HAP-1 (cell line): ENCODE data around the gene RELN.

Experiments used
- DNase-seq, 2 experiments: peaks; one replicate each; pipeline ENCODE4 v3.0.0-alpha.2; 2016 to 2020; ENCODE audit warnings: low spot score in 2 of 2
- H3K27me3 ChIP-seq: fragments of 250-450 bp; sonication (Bioruptor Pico); 2 replicates; pipeline ENCODE4 v1.5.1; 2020; ENCODE audit warnings: low read depth, mild to moderate bottlenecking, moderate library complexity
- H3K36me3 ChIP-seq: fragments of 250-450 bp; sonication (Bioruptor Pico); replicated peaks from 2 replicates; pipeline ENCODE4 v1.5.1; 2020; ENCODE audit warnings: mild to moderate bottlenecking
- H3K4me1 ChIP-seq: fragments of 250-450 bp; sonication (Bioruptor Pico); 2 replicates; pipeline ENCODE4 v1.5.1; 2020; ENCODE audit warnings: mild to moderate bottlenecking
- H3K4me3 ChIP-seq: fragments of 250-450 bp; sonication (Bioruptor Pico); 2 replicates; pipeline ENCODE4 v1.5.1; 2020; ENCODE audit warnings: mild to moderate bottlenecking, moderate library complexity
- H3K9me3 ChIP-seq: fragments of 250-450 bp; sonication (Bioruptor Pico); 2 replicates; pipeline ENCODE4 v1.5.1; 2020; ENCODE audit warnings: mild to moderate bottlenecking, moderate library complexity
- in situ Hi-C: fragments of 300-500 bp; cut with MboI; formaldehyde crosslinking; loops from 3 replicates; pipeline ENCODE4 v1.14.3; 2020; ENCODE audit warnings: low sequenced_read_pairs, inconsistent platforms, mixed read lengths

The RELN gene

DNA sequence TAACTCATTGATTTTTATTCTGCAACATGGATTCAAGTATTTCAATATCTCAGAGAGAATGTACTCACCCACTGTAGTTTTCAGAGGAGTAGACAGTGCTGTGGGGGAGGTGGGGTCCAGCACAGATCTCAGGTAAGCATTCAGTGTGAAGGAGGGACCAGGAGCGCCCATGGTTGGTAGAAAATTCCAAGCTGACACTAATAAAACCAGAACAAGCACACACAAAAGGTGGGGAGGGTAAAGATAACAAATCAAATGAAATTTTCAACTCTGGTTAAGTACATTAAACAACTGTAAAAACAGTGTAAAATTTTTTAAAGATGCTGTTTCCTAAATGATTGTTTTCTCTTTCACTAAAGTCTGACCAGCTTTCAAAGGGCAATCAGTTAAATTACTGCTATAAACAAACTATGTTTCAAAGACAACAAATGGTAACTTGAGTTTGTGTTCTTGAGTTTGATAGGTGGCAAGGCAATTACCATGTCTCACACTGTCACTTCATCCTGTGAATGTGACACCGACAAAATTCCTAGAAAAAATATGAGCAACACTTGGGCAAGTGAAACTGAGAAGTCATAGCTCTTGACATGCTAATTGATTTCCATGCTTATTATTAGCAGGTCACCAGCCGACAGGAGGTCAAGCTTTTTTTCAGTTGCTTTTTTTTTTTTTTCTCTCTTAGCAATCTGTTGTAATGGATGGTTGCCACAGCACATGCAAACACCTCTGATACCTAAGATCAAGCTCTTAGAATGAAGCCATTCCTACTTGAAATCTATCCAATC is 337.7 kb downstream of the RELN start:
- Histone ChIP-seq H3K4me1 (0 out of 2 replicates have a peak, but pooled peaks cover 2% of the 10 kb centered on the region), H3K27me3 (no peaks in the 10 kb centered on the region), H3K9me3 (peaks cover 5% of the 10 kb centered on the region; the same call in 1 of the 2 replicates), H3K4me3 (no peak overlapping the region), H3K36me3 (no peaks in the 10 kb centered on the region)
- in situ Hi-C loops: no loop called here
- DNase-seq: no peak

DNA sequence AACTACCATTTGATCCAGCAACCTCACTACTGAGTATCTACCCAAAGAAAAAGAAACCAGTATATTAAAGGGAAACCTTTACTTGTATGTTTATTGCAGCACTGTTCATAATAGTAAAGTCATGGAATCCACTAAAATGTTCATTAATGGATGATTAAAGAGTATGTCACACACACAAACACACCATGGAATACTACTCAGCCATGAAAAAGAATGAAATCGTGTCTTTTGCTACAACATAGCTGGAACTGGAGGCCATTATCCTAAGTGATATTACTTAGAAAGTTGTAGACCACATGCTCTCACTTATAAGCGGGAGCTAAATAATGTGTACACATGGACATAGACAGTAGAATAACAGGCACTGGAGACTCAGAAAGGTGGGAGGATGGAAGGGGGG is 340.4 kb downstream of the RELN start:
- H3K4me3 ChIP-seq: no peak overlapping the region
- H3K4me1 ChIP-seq: 0 out of 2 replicates have a peak, but pooled peaks cover 2% of the 10 kb centered on the region
- DNase-seq: no peak
- in situ Hi-C loops: no loop called here
- H3K36me3 ChIP-seq: no peaks in the 10 kb centered on the region
- peaks cover 5% of the 10 kb centered on the region; the same call in 1 of the 2 replicates for H3K9me3 ChIP-seq
- H3K27me3 ChIP-seq: no peaks in the 10 kb centered on the region

DNA sequence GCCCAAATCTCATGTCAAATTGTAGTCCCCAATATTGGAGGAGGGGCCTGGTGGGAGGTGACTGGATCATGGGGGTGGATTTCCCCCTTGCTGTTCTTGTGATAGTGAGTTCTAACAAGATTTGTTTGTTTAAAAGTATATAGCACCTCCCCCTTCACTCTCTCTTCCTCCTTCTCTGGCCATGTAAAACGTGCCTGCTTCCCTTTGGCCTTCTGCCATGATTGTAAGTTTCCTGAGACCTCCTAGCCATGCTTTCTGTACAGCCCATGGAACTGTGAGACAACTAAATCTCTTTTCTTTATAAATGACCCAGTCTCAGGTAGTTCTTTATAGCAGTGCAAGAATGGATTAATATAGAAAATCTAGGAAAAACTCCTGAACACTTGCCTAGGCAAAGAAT is 341.3 kb downstream of the RELN start:
- no peaks in the 10 kb centered on the region for H3K36me3 ChIP-seq
- H3K27me3 ChIP-seq: no peaks in the 10 kb centered on the region
- no peak for DNase-seq
- peaks cover 5% of the 10 kb centered on the region; the same call in 1 of the 2 replicates for H3K9me3 ChIP-seq
- H3K4me1 ChIP-seq: 0 out of 2 replicates have a peak, but pooled peaks cover 2% of the 10 kb centered on the region
- in situ Hi-C loops: no loop called here
- no peak overlapping the region for H3K4me3 ChIP-seq

DNA sequence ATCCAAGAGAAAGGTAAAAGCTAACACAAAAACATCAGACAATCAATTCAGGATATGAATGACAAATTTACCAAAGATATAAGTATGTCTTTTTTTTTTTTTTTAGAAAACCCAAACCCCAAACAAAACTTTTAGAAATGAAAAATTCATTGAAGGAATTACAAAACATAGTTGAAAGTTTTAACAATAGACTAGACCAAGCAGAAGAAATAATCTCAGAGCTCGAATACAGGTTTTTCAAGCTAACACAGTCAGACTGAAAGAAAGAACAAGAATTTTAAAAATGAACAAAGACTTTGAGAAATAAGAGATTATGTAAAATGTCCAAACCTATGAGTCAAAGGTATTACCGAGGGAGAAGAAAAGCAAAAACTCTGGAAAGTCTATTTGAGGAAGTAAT is 345.1 kb downstream of the RELN start:
- H3K4me1 ChIP-seq: no peaks in the 10 kb centered on the region
- DNase-seq: no peak
- H3K36me3 ChIP-seq: no peaks in the 10 kb centered on the region
- peaks cover 5% of the 10 kb centered on the region; the same call in 1 of the 2 replicates for H3K9me3 ChIP-seq
- in situ Hi-C loops: no loop called here
- H3K27me3 ChIP-seq: no peaks in the 10 kb centered on the region
- H3K4me3 ChIP-seq: no peak overlapping the region

- in situ Hi-C loops: no loop called here
- Histone ChIP-seq H3K4me3 (no peak overlapping the region), H3K27me3 (no peaks in the 10 kb centered on the region), H3K36me3 (no peaks in the 10 kb centered on the region), H3K4me1 (no peaks in the 10 kb centered on the region), H3K9me3 (no peaks in the 10 kb centered on the region)
- DNase-seq: no peak
Observed at GRCh38 chr7:103640031-103640779, 349.3 kb downstream of the RELN start.

- H3K9me3 ChIP-seq: no peaks in the 10 kb centered on the region
- in situ Hi-C loops: no loop called here
- H3K4me3 ChIP-seq: no peak overlapping the region
- H3K4me1 ChIP-seq: no peaks in the 10 kb centered on the region
- no peak for DNase-seq
- H3K27me3 ChIP-seq: no peaks in the 10 kb centered on the region
- no peaks in the 10 kb centered on the region for H3K36me3 ChIP-seq
Observed at GRCh38 chr7:103637726-103638125, 351.7 kb downstream of the RELN start.

DNA sequence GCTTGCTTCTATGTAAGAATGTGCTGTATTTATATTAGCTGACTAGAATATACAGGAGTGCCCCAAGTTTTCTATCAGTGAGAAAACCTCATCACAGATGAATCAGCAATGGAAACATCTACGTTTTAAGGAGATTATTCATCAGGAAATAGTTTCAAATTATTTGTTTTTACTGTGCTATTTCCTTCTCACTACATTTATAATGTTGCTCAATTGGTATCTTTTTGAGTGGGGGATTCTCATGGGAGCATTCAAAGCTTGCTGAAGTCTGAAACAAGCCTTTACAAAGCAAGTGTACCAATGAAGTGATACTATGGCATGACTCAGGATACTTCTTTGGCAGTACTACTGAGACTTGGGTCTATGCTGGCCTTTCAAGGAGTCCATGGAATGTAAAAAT is 352.4 kb downstream of the RELN start:
- Histone ChIP-seq H3K27me3 (no peaks in the 10 kb centered on the region), H3K4me3 (no peak overlapping the region), H3K36me3 (no peaks in the 10 kb centered on the region), H3K4me1 (no peaks in the 10 kb centered on the region), H3K9me3 (no peaks in the 10 kb centered on the region)
- in situ Hi-C loops: no loop called here
- no peak for DNase-seq

- no peaks in the 10 kb centered on the region for H3K9me3 ChIP-seq
- in situ Hi-C loops: no loop called here
- no peak for DNase-seq
- no peaks in the 10 kb centered on the region for H3K4me1 ChIP-seq
- no peaks in the 10 kb centered on the region for H3K27me3 ChIP-seq
- no peaks in the 10 kb centered on the region for H3K36me3 ChIP-seq
- no peak overlapping the region for H3K4me3 ChIP-seq
Observed at GRCh38 chr7:103636153-103636552, 353.3 kb downstream of the RELN start.

GRCh38 chr7:103632972-103633371 is 356.5 kb downstream of the RELN start:
- no peak for DNase-seq
- in situ Hi-C loops: no loop called here

GRCh38 chr7:103632005-103632639 is 357.3 kb downstream of the RELN start:
- no peaks in the 10 kb centered on the region for H3K36me3 ChIP-seq
- H3K4me3 ChIP-seq: no peak overlapping the region
- H3K4me1 ChIP-seq: no peaks in the 10 kb centered on the region
- no peaks in the 10 kb centered on the region for H3K9me3 ChIP-seq
- H3K27me3 ChIP-seq: no peaks in the 10 kb centered on the region
- in situ Hi-C loops: no loop called here
- no peak for DNase-seq

More at GRCh38 chr7:103632972-103633371, 356.5 kb downstream of the RELN start:
- H3K36me3 ChIP-seq: no peaks in the 10 kb centered on the region
- H3K4me1 ChIP-seq: no peaks in the 10 kb centered on the region
- H3K27me3 ChIP-seq: no peaks in the 10 kb centered on the region
- H3K9me3 ChIP-seq: no peaks in the 10 kb centered on the region
- H3K4me3 ChIP-seq: no peak overlapping the region

GRCh38 chr7:103630318-103630717 is 359.1 kb downstream of the RELN start:
- Histone ChIP-seq H3K36me3 (no peaks in the 10 kb centered on the region), H3K4me1 (no peaks in the 10 kb centered on the region), H3K4me3 (no peak overlapping the region), H3K9me3 (no peaks in the 10 kb centered on the region), H3K27me3 (no peaks in the 10 kb centered on the region)
- in situ Hi-C loops: no loop called here
- DNase-seq: no peak

GRCh38 chr7:103628742-103629141 is 360.7 kb downstream of the RELN start:
- no peak overlapping the region for H3K4me3 ChIP-seq
- H3K9me3 ChIP-seq: no peaks in the 10 kb centered on the region
- in situ Hi-C loops: no loop called here
- no peaks in the 10 kb centered on the region for H3K4me1 ChIP-seq
- no peaks in the 10 kb centered on the region for H3K27me3 ChIP-seq
- H3K36me3 ChIP-seq: no peaks in the 10 kb centered on the region
- DNase-seq: no peak

DNA sequence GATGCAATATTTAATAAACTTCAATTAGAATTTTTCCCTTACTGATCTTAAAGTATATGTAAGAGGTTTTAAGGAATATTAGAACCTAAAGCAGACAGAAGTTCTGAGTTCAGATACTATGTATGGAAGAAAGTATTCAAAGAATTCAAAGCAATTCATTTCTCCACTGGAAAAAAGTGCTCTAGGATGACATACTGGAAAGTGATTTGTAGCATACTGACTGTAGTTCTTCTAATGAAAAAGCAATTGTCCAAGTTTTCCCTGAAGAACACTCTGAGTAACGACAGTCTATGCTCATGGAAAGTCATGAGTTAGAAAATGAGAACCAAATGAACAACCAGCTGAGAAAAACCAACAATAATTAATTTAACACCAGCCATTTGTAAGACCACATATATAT is 362.7 kb downstream of the RELN start:
- no peaks in the 10 kb centered on the region for H3K36me3 ChIP-seq
- no peaks in the 10 kb centered on the region for H3K9me3 ChIP-seq
- no peak for DNase-seq
- no peaks in the 10 kb centered on the region for H3K4me1 ChIP-seq
- H3K27me3 ChIP-seq: no peaks in the 10 kb centered on the region
- in situ Hi-C loops: no loop called here
- no peak overlapping the region for H3K4me3 ChIP-seq

DNA sequence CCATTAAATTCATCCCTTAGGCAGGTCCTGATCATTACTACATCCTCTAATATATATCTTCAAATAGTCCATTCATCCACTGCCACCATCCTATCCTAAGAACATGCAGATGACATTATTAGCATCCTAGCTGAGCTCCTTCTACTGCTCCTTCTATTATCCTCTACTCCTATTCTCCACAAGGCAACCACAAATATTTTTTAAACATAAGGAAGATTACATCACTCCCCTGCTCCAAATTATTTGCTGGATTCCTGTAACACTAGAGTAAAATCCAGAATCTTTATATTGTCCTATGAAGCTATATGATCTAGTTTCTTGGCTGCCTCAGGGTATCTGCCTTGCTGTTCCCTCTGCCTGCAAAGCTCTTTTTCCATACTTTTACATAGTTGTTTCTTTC is 367.2 kb downstream of the RELN start:
- Histone ChIP-seq H3K4me1 (no peaks in the 10 kb centered on the region), H3K36me3 (no peaks in the 10 kb centered on the region), H3K9me3 (no peaks in the 10 kb centered on the region), H3K27me3 (no peaks in the 10 kb centered on the region), H3K4me3 (no peak overlapping the region)
- no peak for DNase-seq
- in situ Hi-C loops: no loop called here
